ENCODE data around the gene PKD1L1.
"Not testable (repeated sequence)": the region's sequence is repeated elsewhere in the genome, so short reads cannot be mapped to it uniquely, and the experiment has no call there.

The PKD1L1 gene

DNA sequence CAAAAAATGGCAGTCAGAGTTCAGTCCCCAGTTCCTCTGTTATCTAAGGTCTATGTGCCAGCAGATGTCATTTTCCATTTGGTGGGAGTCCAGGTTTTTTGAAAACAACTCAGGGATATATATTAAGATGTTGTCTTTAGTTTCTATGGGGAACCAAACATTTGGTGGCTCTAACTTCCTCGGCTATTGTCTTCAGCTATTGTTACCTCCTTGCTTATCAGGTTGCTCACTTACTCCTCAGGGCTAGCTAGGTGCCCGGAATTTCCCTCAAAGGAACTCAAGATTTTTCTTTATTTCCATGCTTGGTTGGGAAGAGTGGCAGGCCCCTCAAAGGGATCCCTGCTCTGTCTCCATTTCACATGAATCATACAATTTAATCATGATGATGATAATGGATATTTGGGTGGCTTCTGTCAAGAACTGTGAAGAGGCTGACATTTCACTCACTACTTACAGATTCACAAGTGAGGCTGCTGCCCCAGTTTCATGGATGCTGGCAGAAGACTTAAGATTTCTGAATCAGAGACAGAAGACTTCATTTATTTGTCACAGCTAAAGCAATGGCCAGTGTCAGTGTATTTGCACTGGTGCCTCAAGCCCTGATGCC lies 182.8 kb downstream of the PKD1L1 start:
- no peak for DNase-seq (ENCODE audit: low spot score)

DNA sequence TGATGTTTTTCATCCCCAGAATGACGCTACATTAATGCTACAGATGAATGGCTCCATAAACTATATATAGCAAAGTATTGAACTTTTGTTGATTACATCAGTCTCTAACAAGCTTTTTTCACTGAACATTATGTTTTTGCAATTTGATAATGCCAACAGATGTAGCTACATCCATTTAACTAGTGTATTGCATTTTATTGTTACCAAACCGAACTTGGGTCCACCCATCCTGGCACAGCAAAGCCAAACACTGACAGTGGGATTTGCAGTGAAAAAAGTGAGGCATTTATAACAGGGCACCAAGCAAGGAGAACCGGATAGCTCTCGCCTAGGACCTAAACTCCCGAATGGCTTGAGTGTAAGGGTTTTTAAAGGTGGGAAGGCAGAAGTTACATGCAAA lies 183.5 kb downstream of the PKD1L1 start:
- no peak for DNase-seq (ENCODE audit: low spot score)

DNA sequence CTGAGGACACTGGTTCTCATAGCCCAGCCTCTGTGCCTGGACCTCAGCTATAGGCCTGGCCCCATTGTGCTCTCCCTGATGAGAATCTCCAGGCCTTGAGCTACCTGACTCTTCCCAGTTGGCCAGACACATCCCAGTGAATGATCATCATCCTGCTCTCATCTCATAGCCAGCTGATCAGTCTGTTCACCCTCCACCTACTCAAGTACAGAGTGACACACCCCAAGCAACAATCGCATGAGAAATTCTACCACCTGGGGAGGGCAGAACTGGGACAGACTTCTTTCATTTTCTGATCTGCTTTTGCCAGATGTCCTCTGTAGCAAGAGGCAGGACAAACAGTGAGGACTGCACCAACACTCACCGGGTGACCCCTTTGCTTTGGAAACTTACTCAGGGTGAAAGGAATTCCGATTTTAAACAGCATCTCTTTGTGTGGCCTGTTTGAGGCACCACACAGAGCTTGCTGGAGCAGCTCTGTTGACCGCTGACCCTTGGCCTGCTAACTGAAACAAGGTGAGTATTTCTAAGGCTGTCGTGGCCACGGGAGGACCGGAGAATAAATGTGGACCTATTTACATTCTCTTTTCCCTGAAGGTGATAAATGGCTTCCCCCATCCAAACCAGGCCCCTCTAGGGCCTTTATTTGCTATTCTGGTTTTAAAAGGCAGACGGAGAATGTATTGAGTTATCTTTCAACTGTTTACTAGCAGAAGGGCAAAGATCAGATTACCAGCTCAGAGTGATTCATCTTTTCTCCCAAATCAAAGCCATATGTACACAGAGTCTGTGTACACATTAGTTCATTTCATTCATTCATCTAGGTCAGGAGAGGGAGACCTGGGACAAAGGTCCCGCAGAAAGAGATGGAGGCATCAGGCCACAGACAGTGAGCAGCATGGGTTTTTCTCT lies 184.9 kb downstream of the PKD1L1 start:
- DNase-seq (ENCODE audit: low spot score) = peak; percentile 77

DNA sequence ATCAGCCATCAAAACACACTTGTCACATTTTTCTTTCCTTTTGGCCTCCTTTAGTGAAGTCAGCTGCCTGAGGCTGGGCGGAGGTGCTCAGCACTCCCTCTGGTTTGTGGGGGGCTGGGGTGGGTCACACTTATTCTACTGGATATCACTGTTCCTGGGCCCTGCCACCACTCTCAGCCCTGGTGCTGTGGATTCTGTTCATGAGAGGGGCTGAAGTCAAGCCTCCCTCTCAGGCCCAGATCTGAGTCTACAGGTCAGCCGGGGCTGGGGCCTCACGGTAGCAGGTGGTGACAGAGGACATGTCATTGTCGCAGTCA lies 185.6 kb downstream of the PKD1L1 start:
- DNase-seq (ENCODE audit: low spot score) = no peak

DNA sequence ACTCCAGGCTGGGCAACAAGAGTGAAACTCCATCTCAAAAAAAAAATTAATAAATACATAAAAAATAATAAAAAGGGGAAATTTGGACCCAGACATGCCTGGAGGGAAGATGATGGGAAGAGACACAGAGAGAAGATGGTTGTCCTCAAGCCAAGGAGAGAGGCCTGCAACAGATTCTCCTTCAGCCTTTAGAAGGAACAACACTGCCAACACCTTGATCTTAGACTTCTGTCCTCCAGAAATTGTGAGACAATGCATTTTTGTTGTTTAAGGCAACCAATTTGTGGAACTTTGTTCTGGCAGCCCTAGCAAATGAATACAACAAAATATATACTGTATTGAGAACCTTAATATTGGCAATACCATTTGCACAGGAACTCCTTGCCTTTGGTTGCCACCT lies 186.1 kb downstream of the PKD1L1 start:
- no peak for DNase-seq (ENCODE audit: low spot score)

DNA sequence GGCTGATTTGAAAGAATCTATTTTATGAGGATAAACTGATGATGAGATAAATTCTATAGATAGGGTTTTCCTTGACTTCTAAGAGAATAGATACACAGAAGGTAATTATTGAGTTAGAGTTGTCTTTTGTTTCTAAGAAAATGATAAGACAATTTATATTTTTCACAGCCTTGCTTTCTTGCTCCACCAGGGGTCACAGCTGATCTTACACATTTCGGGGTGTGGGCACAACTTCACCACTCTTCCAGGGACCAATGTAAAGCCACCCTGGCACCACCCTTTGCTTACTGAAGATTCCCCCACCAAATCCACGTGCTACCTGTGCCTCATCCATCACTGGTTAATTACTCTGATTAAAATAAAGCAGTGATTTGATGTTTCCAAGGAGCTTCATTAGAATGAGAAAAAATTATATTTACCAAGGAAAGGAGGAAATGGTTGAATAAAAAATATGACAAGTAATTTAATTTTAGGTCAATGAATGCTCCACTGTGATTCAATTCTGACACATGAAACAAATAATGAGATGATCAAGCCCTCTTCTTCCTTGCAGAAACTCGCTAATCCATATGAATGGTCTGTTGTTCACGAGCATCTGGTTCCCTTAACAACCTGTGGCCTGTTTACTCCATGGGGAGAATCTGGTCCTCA lies 189.1 kb downstream of the PKD1L1 start:
- no peak for DNase-seq (ENCODE audit: low spot score)

DNA sequence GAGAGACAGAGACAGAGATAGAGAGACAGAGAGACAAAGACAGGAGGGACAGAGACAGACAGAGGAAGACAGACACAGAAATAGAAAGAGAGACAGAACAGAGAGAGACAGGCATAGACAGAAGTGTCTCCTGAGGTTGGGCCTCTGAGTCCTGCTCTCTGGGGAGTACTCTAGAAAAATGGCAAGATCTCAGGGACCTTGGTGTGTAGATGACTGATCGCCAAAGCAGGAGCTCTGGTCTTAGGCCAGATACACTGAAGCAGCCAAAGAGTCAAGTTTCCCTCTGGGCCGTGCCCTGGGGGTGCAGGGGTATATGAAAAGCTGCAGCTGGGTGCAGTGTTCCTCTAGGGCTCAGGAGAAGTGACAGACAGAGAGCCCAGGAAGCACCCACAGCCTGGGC lies 189.7 kb downstream of the PKD1L1 start:
- no peak for DNase-seq (ENCODE audit: low spot score)

DNA sequence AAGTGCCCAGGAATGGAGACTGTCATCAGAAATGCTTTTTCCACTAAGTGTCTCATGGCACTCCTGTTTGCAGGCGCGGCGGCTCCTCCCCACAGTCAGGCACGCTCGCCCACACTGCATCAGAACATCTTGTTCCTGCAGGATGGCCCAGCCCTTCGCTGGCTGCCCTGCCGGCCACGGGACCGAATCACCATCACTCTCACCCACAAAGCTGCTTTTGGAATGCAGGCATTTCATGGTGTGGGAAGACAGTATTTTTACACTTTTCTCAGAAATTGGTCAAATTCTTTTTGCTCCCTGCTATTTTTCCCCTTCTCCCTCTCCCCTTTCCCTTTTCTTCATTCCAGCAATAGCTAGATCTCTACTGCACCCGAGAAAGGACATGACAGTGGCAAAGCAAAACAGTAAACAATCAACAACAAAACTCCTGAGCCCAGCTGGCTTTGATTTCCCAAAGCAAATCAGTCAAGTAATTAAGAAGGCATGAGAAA lies 190.3 kb downstream of the PKD1L1 start:
- peak; percentile 17 for DNase-seq (ENCODE audit: low spot score)

DNA sequence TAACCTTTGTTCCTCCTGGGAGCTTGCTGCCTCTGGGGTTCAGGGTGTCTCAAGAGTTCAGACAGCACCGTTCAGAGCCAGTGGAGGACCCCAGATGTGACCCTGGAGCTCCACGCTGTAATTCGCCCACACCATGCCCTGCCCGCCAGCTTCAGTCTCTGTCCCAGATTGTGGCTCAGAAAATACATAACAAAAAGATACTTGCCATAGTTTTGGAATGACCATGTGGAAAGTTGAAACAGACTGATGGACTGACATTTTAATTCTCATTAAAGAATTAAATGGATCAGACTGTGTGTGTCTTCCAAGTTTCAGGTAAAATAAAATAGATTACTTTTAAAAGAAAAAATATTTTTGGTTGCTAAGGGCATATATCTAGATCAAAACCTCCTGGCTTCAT lies 191.6 kb downstream of the PKD1L1 start:
- DNase-seq (ENCODE audit: low spot score) = no peak

DNA sequence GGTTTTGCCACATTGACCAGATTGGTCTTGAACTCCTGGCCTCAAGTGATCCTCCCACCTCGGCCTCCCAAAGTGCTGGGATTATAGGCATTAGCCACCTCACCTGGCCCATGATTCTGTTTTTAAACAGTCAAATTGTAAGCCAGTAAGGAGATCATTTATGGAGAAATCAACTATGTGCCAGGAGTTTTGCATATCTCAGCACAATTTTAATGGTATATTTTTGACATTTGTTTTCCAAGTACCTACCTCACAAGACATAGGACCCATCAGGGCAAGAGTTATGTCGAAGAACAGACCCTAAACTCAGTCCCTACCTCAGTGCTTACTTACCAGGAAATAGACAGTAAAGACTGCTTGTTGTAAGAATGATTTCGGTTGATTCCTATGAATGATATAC lies 193.0 kb downstream of the PKD1L1 start:
- DNase-seq (ENCODE audit: low spot score) = no peak

DNA sequence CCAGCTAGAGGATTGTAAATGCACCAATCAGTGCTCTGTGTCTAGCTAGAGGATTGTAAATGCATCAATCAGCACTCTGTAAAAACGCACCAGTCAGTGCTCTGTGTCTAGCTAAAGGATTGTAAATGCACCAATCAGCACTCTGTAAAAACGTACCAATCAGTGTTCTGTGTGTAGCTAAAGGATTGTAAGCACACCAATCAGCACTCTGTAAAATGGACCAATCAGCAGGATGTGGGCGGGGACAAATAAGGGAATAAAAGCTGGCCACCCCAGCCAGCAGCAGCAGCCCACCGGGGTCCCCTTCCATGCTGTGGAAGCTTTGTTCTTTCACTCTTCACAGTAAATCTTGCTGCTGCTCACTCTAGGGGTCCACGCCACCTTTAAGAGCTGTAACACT lies 196.5 kb downstream of the PKD1L1 start:
- DNase-seq (ENCODE audit: low spot score) = not testable (repeated sequence)

DNA sequence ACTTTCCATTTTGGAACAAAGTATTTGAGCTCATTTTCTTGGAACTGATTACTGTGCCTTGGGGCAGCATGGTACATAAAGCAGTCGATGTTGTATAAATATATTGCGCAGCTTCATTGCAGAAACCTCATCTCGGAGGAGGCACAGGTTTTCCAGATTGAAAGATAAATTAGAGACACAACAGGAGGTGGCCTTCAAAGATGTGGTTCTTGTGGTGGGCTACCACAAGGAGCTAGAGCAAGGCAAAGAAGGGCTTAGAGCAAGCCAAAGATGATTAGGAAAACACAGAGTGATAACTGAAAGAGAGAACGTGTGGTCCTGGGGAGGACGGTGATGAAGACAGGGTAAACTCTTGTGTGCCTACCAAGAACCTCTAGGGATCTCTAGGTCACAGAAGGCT lies 197.2 kb downstream of the PKD1L1 start:
- no peak for DNase-seq (ENCODE audit: low spot score)

DNA sequence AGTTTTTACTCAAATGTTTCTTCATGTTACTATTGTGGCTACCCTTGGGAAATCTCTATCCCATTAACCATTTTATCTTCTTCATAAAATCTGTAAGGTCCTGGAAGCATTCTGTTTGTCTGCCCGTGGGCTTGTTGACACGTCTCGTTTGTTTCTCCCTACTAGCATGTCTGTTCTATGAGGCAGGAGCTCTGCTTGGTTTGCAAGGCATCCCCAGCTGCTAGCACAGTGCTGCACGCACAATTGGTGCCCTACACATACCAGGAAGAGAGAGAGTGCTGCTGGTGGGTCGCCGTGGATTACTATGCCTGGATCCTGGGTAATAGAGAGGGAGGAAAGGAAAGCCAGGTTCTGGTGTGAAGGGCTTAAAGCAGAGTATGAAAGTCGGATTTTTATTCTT lies 200.2 kb downstream of the PKD1L1 start:
- DNase-seq (ENCODE audit: low spot score) = no peak

DNA sequence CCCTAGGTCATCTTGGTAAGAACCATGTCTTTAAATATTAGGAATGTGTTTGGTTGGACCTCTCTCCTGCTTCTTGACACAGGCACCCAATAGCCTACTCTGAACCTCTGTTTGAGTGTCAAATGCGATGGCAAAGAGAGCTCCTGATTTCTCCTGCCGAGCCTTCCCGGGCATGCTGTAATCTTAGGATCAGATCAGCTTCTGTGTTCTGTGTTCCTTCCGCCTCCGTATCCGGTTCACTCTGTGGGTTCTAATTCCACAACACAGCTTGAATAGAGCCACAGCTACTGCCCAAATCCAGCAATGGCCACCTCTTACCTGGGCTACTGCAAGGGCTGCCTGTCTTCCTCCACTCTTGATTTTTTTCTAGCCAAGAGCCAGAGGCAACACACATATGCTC lies 201.1 kb downstream of the PKD1L1 start:
- DNase-seq (ENCODE audit: low spot score) = no peak

DNA sequence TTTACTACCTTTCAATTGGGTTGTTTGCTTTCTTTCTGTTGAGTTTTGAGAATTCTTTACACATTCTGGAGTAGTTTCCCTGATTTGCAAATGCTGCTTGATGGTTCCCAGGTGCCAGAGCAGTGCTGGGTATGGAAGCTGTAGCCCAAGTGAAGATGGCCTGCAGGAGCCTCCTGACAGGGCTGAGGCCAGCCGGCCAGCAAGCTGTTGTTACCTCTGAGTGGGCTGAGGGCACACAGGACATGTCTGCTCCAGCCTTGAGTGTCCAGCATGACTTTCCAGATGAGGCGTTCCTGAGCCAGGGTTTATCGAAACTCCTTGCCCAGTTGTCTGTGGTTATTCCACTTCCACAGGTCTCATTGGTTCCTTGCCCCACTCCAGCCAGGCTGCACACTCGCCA lies 201.8 kb downstream of the PKD1L1 start:
- no peak for DNase-seq (ENCODE audit: low spot score)

DNA sequence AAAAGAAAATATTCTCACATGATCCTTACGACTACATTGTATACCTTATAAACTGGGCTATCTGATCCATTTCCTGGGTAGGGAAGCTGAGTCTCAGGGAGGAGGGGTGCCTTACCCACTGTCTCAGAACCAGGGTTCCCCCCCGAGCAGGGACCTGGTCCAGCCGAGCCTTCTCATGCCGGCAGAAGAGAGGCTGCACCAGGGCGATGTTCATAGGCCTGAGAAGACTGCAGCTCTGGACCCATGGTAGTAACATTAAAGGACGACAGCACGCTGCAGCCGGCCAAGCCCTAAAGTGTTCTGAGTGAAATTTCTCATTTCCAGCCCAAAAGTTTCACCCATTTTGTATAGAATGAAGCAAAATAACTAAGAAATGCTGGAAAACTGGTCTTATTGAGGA lies 203.4 kb downstream of the PKD1L1 start:
- DNase-seq (ENCODE audit: low spot score) = no peak

DNA sequence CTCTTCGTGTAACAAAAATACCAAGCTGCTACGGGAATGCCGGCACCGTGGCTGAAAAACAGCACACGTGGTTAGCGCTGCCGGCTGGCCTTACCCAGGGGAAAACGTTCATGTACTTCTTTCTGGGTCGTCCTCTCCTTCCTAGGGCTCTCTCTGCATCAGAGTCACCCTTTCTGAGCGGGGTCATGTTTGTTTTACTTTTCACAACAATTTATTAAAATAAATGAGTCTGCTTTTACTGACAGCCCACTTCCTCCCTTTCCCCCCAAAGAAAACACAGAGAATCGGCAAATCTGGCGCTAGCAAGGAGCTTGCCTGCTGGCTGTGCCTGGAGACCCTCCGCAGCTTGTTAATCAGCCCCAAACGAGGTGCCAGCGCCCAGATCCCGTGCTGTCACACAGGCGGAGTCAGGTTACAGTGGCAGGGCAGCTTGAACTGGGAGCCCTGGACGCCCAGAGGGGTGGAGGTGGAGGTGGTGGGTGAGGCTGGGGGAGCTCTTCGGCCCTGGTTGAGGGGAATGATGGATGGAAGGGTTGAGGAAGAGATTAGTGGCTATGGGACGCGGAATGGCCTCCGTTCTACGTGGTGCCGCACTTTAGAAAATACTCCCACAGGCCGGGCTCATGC lies 204.2 kb downstream of the PKD1L1 start:
- DNase-seq (ENCODE audit: low spot score) = no peak

DNA sequence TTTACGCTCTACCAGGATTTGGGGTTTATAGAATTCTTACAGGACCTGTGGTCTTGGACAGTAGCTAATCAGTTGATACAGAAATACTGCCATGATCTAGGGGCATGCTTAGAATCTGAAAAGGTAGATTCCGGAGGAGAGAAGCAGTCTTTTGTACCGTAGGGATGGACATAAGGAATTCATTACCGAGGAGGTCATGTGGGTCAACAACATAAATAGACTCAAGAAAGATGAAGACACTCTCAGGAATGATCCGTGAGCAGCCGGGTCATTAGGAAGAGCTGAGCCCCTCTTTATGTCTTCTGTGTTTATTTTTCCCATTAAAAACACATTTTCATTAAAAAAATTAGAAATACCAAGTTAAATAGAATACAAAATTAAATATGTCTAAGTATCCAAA lies 206.3 kb downstream of the PKD1L1 start:
- DNase-seq (ENCODE audit: low spot score) = no peak

DNA sequence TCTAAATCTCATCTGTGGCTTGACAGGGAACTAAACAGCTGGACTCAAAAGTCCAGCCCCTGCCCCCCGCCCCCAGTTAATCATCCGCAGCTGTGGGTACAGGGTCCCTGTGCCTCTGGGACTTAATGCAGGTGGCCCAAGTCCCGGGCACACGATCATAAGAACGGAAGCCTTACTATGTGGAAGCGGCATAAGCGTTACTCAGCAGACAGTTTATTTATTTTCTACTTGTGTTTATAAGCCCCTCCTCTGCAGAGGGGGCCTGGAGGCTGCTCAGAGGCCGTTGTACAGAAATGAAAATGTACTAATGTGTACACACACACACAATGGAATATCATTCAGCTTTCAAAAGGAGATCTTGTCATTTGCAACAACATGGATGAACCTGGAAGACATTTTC lies 208.4 kb downstream of the PKD1L1 start:
- DNase-seq (ENCODE audit: low spot score) = no peak

DNA sequence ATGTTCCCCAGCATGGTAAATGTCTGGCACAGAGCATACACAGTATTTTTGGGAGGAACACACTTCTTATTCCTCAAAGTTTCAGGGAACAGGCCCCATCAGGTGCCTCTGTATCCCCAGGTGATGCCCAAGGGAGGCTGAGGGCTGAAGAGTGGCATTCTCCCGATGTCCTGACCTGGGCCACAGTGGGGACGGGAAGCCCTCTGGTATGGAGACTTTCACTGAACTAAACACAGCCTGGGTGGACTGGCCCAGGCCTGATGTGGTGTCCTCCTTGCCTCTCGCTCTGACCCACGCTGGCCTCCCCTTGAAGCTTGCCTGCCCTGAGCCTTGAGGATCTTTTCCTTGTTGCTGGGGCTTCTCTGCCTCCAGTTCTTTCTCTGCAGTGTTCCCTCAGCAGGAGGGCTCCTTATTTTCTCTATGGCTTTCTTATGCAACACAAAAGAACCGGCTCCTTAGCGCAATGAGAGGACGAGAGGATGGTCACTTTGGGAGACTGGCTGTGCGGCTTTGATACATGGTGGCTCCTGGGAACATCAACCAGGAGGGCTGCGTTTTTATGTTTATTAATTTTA lies 208.9 kb downstream of the PKD1L1 start:
- no peak for DNase-seq (ENCODE audit: low spot score)

DNA sequence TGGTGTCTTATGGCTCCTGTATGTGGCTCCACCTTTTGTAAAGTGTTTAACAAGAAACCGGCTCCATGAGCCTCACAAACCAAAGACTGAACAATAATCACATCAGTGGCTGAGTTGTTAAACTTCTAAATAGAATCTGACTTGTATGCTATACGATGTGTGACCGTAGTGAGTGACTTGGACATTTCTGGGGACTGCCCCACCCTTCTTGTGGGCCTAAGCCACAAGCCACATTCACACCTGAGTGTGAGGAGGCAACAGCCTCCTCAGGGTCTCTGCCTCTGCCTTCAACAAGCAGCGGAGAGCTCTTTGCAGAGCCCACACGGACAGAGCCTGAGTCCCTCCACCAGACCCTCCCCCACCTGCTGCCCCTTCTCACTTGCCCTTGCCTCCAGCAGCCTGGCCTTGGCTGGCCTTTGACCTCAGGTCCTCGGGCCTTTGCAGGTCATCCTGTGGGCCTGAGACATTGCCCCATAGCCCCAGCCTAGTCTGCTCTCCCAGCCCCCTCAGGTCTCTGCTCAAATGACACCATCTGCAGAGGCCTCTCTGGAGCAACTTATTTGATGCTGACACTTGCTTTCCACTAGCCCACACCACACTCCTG lies 209.6 kb downstream of the PKD1L1 start:
- no peak for DNase-seq (ENCODE audit: low spot score)

DNA sequence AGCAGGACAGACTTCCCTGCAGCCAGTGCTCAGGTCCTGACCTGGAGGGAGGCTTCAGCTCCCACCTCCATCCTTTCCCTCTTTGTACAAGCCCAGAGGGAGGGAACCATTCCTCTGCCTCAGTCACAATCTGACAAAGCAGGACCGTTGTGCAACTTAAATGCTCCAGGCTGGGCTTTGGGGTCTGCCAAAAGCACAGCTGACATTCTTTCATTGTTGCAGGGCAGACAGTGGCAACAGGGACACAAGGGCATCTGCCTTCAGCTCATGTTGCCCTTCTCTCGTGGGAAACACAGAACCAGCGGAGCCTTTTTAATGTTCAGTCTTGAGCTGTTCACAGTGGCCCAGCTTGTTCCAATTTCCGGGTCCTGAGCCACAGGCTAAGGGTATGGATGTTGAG lies 210.7 kb downstream of the PKD1L1 start:
- DNase-seq (ENCODE audit: low spot score) = no peak
